Measurements from ENCODE around the gene CALML3.

CALML3 gene

GRCh38 chr10:5567477-5567876 is 42.7 kb downstream of the CALML3 start:
- DNase-seq (ENCODE audit: low read depth) = no peak

DNA sequence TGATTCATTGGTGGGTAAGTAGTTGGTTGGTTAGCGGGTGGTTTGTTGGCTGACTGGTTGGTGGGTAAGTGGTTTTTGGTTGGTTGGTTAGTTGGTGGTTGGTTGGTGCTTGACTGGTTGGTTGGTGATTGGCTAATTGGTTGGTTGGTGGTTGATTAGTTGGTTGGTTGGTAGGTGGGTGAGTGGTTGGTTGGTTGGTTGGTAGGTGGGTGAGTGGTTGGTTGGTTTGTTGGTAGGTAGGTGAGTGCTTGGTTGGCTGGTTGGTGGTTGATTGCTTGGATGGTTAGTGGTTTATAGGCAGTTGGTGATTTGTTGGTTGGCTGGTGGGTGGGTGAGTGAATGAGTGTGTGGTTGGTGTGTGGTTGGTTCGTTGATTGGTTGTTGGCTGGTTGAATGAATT is 44.2 kb downstream of the CALML3 start:
- DNase-seq (ENCODE audit: low read depth) = no peak

DNA sequence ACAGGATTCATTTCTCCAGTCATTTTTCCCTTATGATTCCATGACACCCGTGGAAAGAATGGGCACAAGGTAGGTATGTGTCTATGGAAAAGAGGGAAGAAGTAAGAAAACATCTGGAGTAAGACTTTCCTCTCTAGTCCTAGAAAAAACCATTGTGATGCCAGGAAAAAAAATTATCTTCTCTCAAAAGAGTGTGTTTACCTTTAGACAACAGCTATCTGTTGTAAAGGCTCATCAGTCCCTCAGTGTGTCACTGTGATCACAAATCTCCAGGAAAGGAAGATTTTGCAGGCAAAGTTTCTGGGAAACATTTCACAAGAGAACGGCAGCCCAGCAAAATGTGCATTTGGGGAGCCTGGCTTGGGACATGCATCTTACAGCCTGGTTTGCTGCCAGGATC is 44.8 kb downstream of the CALML3 start:
- no peak for DNase-seq (ENCODE audit: low read depth)

- no peak for DNase-seq (ENCODE audit: low read depth)
Observed at GRCh38 chr10:5570007-5570655, 45.4 kb downstream of the CALML3 start.

GRCh38 chr10:5570979-5571810 is 46.4 kb downstream of the CALML3 start:
- DNase-seq (ENCODE audit: low read depth) = no peak

- DNase-seq (ENCODE audit: low read depth) = no peak
Observed at GRCh38 chr10:5571826-5572225, 47.1 kb downstream of the CALML3 start.

- DNase-seq (ENCODE audit: low read depth) = no peak
Observed at GRCh38 chr10:5573319-5573950, 48.7 kb downstream of the CALML3 start.

DNA sequence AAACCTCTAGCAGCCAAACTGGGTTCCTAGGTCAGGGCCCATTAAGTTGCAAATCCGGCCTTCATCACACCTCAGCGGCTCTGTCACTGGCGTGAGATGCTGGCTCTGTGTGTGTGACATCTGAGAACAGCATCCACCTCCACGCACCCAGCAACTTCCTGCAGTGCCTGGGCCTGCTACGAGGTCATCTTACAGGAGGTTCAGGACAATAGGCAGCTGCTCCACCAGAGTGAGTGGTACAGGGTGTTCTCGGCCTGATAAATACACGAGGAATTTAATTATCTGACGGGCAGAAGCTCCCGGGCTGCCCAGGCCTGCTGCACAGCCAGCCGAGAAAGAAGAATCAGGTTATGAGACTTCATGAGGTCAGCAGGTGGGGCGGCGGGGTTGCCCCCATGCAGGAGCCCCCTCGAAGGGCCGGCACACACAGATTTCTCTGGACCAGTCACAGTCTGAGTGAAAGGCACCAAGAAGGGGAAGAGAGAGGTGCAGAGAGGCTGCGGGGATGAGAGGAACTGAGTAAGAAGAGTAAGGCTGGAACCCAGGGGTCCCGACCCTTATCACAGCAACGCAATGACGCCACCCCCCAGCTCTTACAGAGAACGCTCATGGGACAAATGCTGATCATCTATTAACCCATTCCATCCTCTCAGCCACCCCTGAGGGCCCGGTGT is 49.3 kb downstream of the CALML3 start:
- no peak for DNase-seq (ENCODE audit: low read depth)

DNA sequence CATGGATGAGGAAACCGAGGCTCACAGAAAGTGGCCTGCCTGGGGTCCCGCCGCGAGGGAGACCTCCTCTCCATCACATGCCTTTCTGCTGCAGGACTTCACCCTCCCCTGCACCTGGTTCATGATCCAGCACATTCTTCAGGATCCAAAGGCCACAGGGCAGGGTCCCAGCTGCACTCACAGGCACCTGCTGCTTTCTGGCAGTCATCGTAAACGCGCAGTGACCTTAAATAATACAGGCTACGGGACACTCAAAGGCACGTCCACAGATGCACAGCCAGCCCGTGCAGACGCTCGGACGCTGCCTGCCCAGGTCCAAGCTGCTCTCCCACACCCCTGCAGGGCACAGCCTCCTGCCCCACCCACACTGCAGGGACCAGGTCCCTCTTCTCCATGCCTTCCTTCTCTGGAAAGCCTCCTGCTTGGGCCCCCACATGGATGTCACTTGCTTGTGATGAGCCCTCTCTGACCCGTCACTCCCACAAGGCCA is 49.9 kb downstream of the CALML3 start:
- DNase-seq (ENCODE audit: low read depth) = no peak

DNA sequence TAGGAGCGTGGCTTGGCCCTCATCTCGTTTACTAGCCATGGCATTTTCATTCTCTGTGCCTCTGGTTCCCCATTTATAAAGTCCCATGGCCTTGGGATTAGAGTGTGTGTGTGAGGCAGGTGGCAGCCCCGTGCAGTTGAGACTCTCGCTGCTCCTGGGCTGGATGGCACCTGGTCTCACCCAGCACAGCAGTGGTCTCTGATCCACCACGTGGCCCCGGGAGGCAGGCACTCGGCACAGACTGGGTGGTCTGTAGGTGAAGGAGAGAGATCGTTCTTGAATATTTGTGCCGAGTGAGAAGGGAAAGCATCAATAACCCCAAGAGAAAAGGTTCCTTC is 50.4 kb downstream of the CALML3 start:
- no peak for DNase-seq (ENCODE audit: low read depth)

DNA sequence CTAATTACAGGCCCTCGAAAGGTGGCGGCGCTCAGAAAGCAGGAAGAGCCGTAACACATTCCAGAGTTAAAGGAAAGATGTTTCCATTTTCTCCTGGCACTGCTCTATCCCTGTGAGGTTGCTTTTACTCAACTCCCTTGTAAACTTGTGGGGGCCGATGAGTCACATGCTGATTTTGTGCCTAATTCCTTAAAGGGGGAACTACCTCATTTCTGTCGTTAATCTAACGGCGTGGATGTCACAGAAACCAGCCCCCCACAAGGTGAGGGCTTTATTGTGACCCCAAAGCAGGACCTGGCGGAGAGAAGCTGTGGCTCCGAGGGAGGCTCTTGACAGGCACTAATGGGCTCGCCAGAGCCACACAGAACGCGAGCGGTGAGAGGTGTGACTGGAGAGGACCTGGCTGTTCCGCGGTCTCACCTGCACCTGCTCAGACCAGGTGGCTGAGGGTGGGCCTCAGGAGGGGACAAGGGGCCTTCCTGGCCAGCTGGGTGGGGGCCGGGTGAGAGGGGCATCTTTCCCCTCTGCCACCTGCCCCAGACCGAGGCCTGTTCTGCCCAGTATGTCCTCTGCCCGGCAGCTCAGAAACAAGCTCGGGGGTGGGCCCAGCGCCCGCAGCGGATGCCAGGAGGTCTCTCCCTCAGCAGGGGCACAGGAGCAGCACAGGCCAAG is 50.9 kb downstream of the CALML3 start:
- no peak for DNase-seq (ENCODE audit: low read depth)

DNA sequence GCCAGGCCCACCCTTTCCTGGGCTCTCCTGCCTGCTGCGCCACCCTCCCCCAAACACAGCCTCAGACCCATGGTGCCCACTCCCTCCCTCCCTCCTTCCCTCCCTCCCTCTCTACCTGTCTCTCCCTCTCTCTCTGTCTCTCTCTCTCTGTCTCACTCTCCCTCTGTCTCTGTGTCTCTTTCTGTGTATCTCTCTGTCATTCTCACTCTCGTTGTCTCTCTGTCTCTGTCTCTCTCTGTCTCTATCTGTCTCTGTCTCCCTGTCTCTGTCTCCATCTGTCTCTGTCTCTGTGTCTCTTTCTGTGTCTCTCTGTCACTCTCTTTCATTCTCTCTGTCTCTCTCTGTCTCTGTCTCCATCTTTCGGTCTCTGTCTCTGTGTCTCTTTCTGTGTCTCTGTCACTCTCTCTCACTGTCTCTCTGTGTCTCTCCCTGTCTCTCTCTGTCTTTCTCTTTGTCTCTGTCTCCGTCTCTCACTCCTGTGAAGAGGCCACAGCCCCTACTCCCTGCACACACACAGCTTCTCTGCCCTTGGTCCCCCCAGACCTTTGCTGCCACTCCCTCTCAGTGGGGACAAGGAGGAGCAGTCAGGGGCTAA is 51.5 kb downstream of the CALML3 start:
- no peak for DNase-seq (ENCODE audit: low read depth)
